Activated CD8-positive, alpha-beta T cell treated with anti-CD3 and anti-CD28 coated beads for 36 hours (primary cell): ENCODE data around the gene KIRREL3. TPM values are rescaled to one million over a fixed set of nuclear protein-coding genes. Genes with fewer than 3 reads are reported as not detected.

Source experiments
- ATAC-seq: fragments of 200-7000 bp; cut with Tn5 transposase; one replicate; pipeline ENCODE4 v1.10.0; 2021; ENCODE audit warnings: mild to moderate bottlenecking, moderate library complexity
- CTCF ChIA-PET: fragments of 350-600 bp; sonication (Branson Sonifier 250); formaldehyde crosslinking; loops from one replicate; lab custom pipeline; 2021; ENCODE audit warnings: antibody characterized with exemption; lab: Charles Lee
- POLR2A ChIA-PET: fragments of 350-600 bp; sonication (Branson Sonifier 250); formaldehyde crosslinking; loops from one replicate; lab custom pipeline; 2021; ENCODE audit warnings: antibody characterized with exemption; lab: Charles Lee
- DNase-seq: peaks from one replicate; pipeline ENCODE4 v3.0.0-alpha.2; 2020
- H3K27ac Mint-ChIP-seq: one replicate; pipeline ENCODE4 v1.8.0; 2021; ENCODE audit warnings: mild to moderate bottlenecking, mixed read lengths
- H3K27me3 Mint-ChIP-seq: one replicate; pipeline ENCODE4 v1.8.0; 2021; ENCODE audit warnings: mixed read lengths
- H3K36me3 Mint-ChIP-seq: one replicate; pipeline ENCODE4 v1.8.0; 2021; ENCODE audit warnings: low read depth, mixed read lengths
- H3K4me1 Mint-ChIP-seq: one replicate; pipeline ENCODE4 v1.8.0; 2021; ENCODE audit warnings: low read depth, mixed read lengths
- H3K4me3 Mint-ChIP-seq: one replicate; pipeline ENCODE4 v1.8.0; 2021; ENCODE audit warnings: mild to moderate bottlenecking, moderate library complexity, mixed read lengths
- H3K9me3 Mint-ChIP-seq: one replicate; pipeline ENCODE4 v1.8.0; 2021; ENCODE audit warnings: mixed read lengths
- CTCF ChIP-seq: fragments of 200-600 bp; IDR thresholded peaks from one replicate; pipeline ENCODE4 v1.8.0; 2022; ENCODE audit warnings: antibody characterized with exemption, mild to moderate bottlenecking
- intact Hi-C: fragments of 100-400 bp; cut with micrococcal nuclease; formaldehyde crosslinking; loops from one replicate; pipeline ENCODE4 v1.10.0; 2022
- total RNA-seq, 2 experiments: library from RNA; stranded (reverse); gene quantifications; one replicate each; pipeline ENCODE4 v1.2.3, GENCODE V29; 2021

The KIRREL3 gene
- total RNA-seq, 2 experiments from 2014 or later: not detected

- TF ChIP-seq CTCF: no peak
- Mint-ChIP-seq H3K9me3 (no peaks in the 10 kb centered on the region), H3K36me3 (no peaks in the 10 kb centered on the region), H3K4me3 (no peak overlapping the region), H3K4me1 (no peaks in the 10 kb centered on the region), H3K27me3 (no peaks in the 10 kb centered on the region), H3K27ac (no peak overlapping the region)
- CTCF ChIA-PET: no interaction called here
- POLR2A ChIA-PET: no interaction called here
- intact Hi-C loops: no loop called here
- ATAC-seq (no peak), DNase-seq (no peak)
Observed at GRCh38 chr11:126871792-126872191, 128.8 kb downstream of the KIRREL3 start.

GRCh38 chr11:126870021-126870420, 130.5 kb downstream of the KIRREL3 start:
- H3K4me3 Mint-ChIP-seq: no peak overlapping the region
- no peak overlapping the region for H3K27ac Mint-ChIP-seq
- ChIA-PET CTCF (no interaction called here), POLR2A (no interaction called here)
- H3K27me3 Mint-ChIP-seq: no peaks in the 10 kb centered on the region
- no peak for DNase-seq
- no peaks in the 10 kb centered on the region for H3K36me3 Mint-ChIP-seq
- no peak for ATAC-seq
- no peaks in the 10 kb centered on the region for H3K4me1 Mint-ChIP-seq
- H3K9me3 Mint-ChIP-seq: no peaks in the 10 kb centered on the region
- no peak for TF ChIP-seq CTCF
- intact Hi-C loops: no loop called here

- no peak for DNase-seq
- H3K36me3 Mint-ChIP-seq: no peaks in the 10 kb centered on the region
- intact Hi-C loops: no loop called here
- CTCF ChIA-PET: no interaction called here
- no peak overlapping the region for H3K4me3 Mint-ChIP-seq
- H3K27ac Mint-ChIP-seq: no peak overlapping the region
- no peak for ATAC-seq
- POLR2A ChIA-PET: interaction anchor here (0.6 kb wide), 1 partner anchor 149 kb away, joined by 3 read pairs; no protein-coding TSS in a partner anchor
- no peak for TF ChIP-seq CTCF
- H3K4me1 Mint-ChIP-seq: no peaks in the 10 kb centered on the region
- no peaks in the 10 kb centered on the region for H3K9me3 Mint-ChIP-seq
- no peaks in the 10 kb centered on the region for H3K27me3 Mint-ChIP-seq
Observed at GRCh38 chr11:126868741-126869140, 131.8 kb downstream of the KIRREL3 start.

- Mint-ChIP-seq H3K4me3 (no peak overlapping the region), H3K9me3 (no peaks in the 10 kb centered on the region), H3K36me3 (no peaks in the 10 kb centered on the region), H3K27me3 (no peaks in the 10 kb centered on the region), H3K4me1 (no peaks in the 10 kb centered on the region), H3K27ac (no peak overlapping the region)
- ATAC-seq: no peak
- intact Hi-C loops: no loop called here
- no peak for TF ChIP-seq CTCF
- no peak for DNase-seq
- POLR2A ChIA-PET: no interaction called here
- CTCF ChIA-PET: no interaction called here
Observed at GRCh38 chr11:126864934-126865333, 135.6 kb downstream of the KIRREL3 start.

- DNase-seq (no peak), ATAC-seq (no peak)
- POLR2A ChIA-PET: no interaction called here
- no peaks in the 10 kb centered on the region for H3K4me1 Mint-ChIP-seq
- no peak overlapping the region for H3K27ac Mint-ChIP-seq
- H3K27me3 Mint-ChIP-seq: no peaks in the 10 kb centered on the region
- H3K4me3 Mint-ChIP-seq: no peak overlapping the region
- no peaks in the 10 kb centered on the region for H3K9me3 Mint-ChIP-seq
- no peaks in the 10 kb centered on the region for H3K36me3 Mint-ChIP-seq
- TF ChIP-seq CTCF: no peak
- CTCF ChIA-PET: interaction anchor here (0.8 kb wide), 1 partner anchor 147 kb away, joined by 3 read pairs; no protein-coding TSS in a partner anchor
- intact Hi-C loops: no loop called here
Observed at GRCh38 chr11:126863294-126863997, 137.1 kb downstream of the KIRREL3 start.
